Measurements from ENCODE around the gene FAM222B.
"Not testable (repeated sequence)": the region's sequence is repeated elsewhere in the genome, so short reads cannot be mapped to it uniquely, and the experiment has no call there.

The FAM222B gene

GRCh38 chr17:28723159-28723835, 119.3 kb downstream of the FAM222B start:
- DNase-seq (ENCODE audit: low read depth) = no peak
- TF ChIP-seq, protein P1, sequence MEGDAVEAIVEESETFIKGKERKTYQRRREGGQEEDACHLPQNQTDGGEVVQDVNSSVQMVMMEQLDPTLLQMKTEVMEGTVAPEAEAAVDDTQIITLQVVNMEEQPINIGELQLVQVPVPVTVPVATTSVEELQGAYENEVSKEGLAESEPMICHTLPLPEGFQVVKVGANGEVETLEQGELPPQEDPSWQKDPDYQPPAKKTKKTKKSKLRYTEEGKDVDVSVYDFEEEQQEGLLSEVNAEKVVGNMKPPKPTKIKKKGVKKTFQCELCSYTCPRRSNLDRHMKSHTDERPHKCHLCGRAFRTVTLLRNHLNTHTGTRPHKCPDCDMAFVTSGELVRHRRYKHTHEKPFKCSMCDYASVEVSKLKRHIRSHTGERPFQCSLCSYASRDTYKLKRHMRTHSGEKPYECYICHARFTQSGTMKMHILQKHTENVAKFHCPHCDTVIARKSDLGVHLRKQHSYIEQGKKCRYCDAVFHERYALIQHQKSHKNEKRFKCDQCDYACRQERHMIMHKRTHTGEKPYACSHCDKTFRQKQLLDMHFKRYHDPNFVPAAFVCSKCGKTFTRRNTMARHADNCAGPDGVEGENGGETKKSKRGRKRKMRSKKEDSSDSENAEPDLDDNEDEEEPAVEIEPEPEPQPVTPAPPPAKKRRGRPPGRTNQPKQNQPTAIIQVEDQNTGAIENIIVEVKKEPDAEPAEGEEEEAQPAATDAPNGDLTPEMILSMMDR (IDR thresholded peaks at IDR 0.05; ENCODE audit: insufficient read depth, low read depth, low read length, missing control alignments) = no peak
- no peak overlapping the region for H3K4me3 ChIP-seq (ENCODE audit: low read length)

- no peak for DNase-seq (ENCODE audit: low read depth)
- peak overlapping the region; percentile 25 for H3K4me3 ChIP-seq (ENCODE audit: low read length)
- TF ChIP-seq, protein P1 (IDR thresholded peaks at IDR 0.05; ENCODE audit: insufficient read depth, low read depth, low read length, missing control alignments) = no peak
Measured at GRCh38 chr17:28722417-28723158, 120.0 kb downstream of the FAM222B start.

DNA sequence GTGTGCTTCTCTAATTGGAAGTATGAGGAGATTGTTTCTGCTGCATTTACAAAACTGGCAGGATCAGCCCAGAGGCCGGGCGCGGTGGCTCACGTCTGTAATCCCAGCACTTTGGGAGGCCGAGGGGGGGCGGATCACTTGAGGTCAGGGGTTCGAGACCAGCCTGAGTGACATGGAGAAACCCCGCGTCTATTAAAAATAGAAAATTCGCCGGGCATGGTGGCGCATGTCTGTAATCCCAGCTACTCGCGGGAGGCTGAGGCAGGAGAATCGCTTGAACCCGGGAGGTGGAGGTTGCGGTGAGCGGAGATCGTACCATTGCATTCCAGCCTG, 121.6 kb downstream of the FAM222B start:
- not testable (repeated sequence) for DNase-seq (ENCODE audit: low read depth)
- peak overlapping the region; percentile 99 for H3K4me3 ChIP-seq (ENCODE audit: low read length)

GRCh38 chr17:28720247-28720996, 122.2 kb downstream of the FAM222B start:
- TF ChIP-seq, protein P1 (IDR thresholded peaks at IDR 0.05; ENCODE audit: insufficient read depth, low read depth, low read length, missing control alignments) = no peak
- DNase-seq (ENCODE audit: low read depth) = no peak
- peak overlapping the region; percentile 99 for H3K4me3 ChIP-seq (ENCODE audit: low read length)

GRCh38 chr17:28719021-28719433, 123.6 kb downstream of the FAM222B start:
- no peak for DNase-seq (ENCODE audit: low read depth)
- TF ChIP-seq, protein P1 (IDR thresholded peaks at IDR 0.05; ENCODE audit: insufficient read depth, low read depth, low read length, missing control alignments) = no peak
- peak overlapping the region; percentile 99 for H3K4me3 ChIP-seq (ENCODE audit: low read length)

DNA sequence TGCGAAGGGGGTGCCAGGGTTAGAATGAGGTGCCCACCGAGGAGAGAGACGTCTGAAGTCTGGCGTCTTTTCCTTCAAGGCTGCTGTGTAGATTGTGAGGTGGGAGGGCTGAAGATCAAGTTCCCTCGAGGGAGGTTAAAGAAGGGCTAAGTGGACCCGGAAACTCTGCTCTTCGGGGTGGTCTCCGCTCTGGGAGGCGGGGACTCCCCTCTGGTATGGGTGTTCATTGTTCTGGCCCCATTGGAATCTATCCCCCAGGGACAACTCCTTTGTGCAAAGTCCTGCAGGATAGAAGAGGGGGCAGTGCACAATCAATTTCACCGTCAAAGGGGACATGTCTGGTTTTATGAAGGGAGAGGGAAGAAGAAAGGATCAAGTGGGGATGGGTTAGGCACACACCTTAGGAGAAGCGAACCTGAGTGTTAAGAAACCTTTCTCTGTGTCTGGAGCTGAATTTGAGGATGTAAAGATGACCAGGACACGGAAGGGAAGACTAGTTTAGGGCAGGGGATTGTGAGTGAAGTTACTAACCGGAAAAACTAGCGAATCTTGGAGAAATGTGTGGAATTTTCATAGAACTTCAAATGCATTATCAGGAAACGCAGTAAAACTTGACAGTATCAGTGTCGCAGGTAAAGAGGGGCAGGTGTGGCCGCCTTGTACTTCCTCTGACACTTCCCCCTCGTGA, 124.1 kb downstream of the FAM222B start:
- DNase-seq (ENCODE audit: low read depth) = no peak
- TF ChIP-seq, protein P1 (IDR thresholded peaks at IDR 0.05; ENCODE audit: insufficient read depth, low read depth, low read length, missing control alignments) = no peak
- peak overlapping the region; percentile 99 for H3K4me3 ChIP-seq (ENCODE audit: low read length)

All from epithelial cell of esophagus (primary cell).